Measurements from ENCODE around the gene GINS3. TPM values are rescaled to one million over a fixed set of nuclear protein-coding genes. Genes with fewer than 3 reads are reported as not detected.
A peak's percentile ranks its signal among the peaks of the same experiment; 100 is the strongest.
"Not testable (repeated sequence)": the region's sequence is repeated elsewhere in the genome, so short reads cannot be mapped to it uniquely, and the experiment has no call there.

GINS3 gene
- total and polyA plus RNA-seq, 12 donors, result 7.6 to 25.2 (median 10.5) TPM

- no peaks in the 10 kb centered on the region for H3K27me3 ChIP-seq
- H3K4me3 ChIP-seq, result no peak overlapping the region
- DNase-seq, result peak in 1 of 7 donors; percentile 35
- TF ChIP-seq CTCF (IDR thresholded peaks at IDR 0.05) (no peak), POLR2A (IDR thresholded peaks at IDR 0.05) (no peak)
- H3K27ac ChIP-seq, result no peak overlapping the region
- no peaks in the 10 kb centered on the region for H3K9me3 ChIP-seq (replicated peaks in 1 of 3)
- no peaks in the 10 kb centered on the region for H3K36me3 ChIP-seq (replicated peaks in 1 of 2)
- 80 to 87% (median 82%) methylated on average over 4 of the region's 4 CpGs for WGBS, 4 donors
- intact Hi-C loops (cut with DNase I), result no loop called here
- peaks cover under 1 to 10% of the 10 kb centered on the region in 2 donors for H3K4me1 ChIP-seq (replicated peaks in 1 of 2)
Measured at GRCh38 chr16:58415003-58415402, 22.7 kb downstream of the GINS3 start.

- H3K4me3 ChIP-seq; H3K9me3 ChIP-seq (replicated peaks in 1 of 3); H3K4me1 ChIP-seq (replicated peaks in 1 of 2); H3K36me3 ChIP-seq (replicated peaks in 1 of 2); intact Hi-C loops (cut with DNase I); H3K27me3 ChIP-seq: not testable (repeated sequence)
- peak in 1 of 7 donors; percentile 42 for DNase-seq
- H3K27ac ChIP-seq, result peak overlapping the region in 1 of 5 donors; percentile 26
- WGBS, 4 donors, result 90 to 97% (median 93%) methylated on average over 5 of the region's 5 CpGs
Measured at GRCh38 chr16:58415961-58416360, 23.7 kb downstream of the GINS3 start.

- 87 to 94% (median 94%) methylated on average over 10 of the region's 10 CpGs for WGBS, 4 donors
- intact Hi-C loops (cut with DNase I), result no loop called here
- H3K9me3 ChIP-seq (replicated peaks in 1 of 3), result no peaks in the 10 kb centered on the region
- peak in 1 of 7 donors; percentile 50 for DNase-seq
- no peaks in the 10 kb centered on the region for H3K36me3 ChIP-seq (replicated peaks in 1 of 2)
- TF ChIP-seq POLR2A (IDR thresholded peaks at IDR 0.05) (no peak), CTCF (IDR thresholded peaks at IDR 0.05) (no peak)
- H3K27ac ChIP-seq, result peak overlapping the region in 1 of 5 donors; percentile 74
- H3K4me3 ChIP-seq, result no peak overlapping the region
- H3K4me1 ChIP-seq (replicated peaks in 1 of 2), result peaks cover 0 to 8% of the 10 kb centered on the region in 2 donors
- H3K27me3 ChIP-seq, result no peaks in the 10 kb centered on the region
Measured at GRCh38 chr16:58417035-58417434, 24.8 kb downstream of the GINS3 start.

- Histone ChIP-seq H3K36me3 (replicated peaks in 1 of 2) (no peaks in the 10 kb centered on the region), H3K4me1 (replicated peaks in 1 of 2) (peaks cover 0 to 8% of the 10 kb centered on the region in 2 donors), H3K27me3 (no peaks in the 10 kb centered on the region), H3K27ac (peak overlapping the region in 1 of 5 donors; percentile 74), H3K4me3 (no peak overlapping the region), H3K9me3 (replicated peaks in 1 of 3) (no peaks in the 10 kb centered on the region)
- WGBS, 4 donors, result 53 to 66% (median 61%) methylated on average over 5 of the region's 5 CpGs
- intact Hi-C loops (cut with DNase I), result no loop called here
- DNase-seq, result peak in 3 of 7 donors; percentile 17 to 90 (median 43)
- TF ChIP-seq CTCF (IDR thresholded peaks at IDR 0.05) (no peak), POLR2A (IDR thresholded peaks at IDR 0.05) (no peak)
Measured at GRCh38 chr16:58417600-58417999, 25.3 kb downstream of the GINS3 start.

- H3K4me1 ChIP-seq (replicated peaks in 1 of 2), result peaks cover 0 to 8% of the 10 kb centered on the region in 2 donors
- H3K9me3 ChIP-seq (replicated peaks in 1 of 3), result no peaks in the 10 kb centered on the region
- peak overlapping the region in 2 of 5 donors; percentile 3 to 74 for H3K27ac ChIP-seq
- no peaks in the 10 kb centered on the region for H3K36me3 ChIP-seq (replicated peaks in 1 of 2)
- intact Hi-C loops (cut with DNase I), result no loop called here
- no peak overlapping the region for H3K4me3 ChIP-seq
- TF ChIP-seq POLR2A (IDR thresholded peaks at IDR 0.05) (no peak), CTCF (IDR thresholded peaks at IDR 0.05) (no peak)
- DNase-seq, result no peak
- WGBS, 4 donors, result 89 to 92% (median 91%) methylated on average over 7 of the region's 7 CpGs
- H3K27me3 ChIP-seq, result no peaks in the 10 kb centered on the region
Measured at GRCh38 chr16:58418026-58418425, 25.8 kb downstream of the GINS3 start.

Data from adrenal gland (tissue), 12 donors.